HepG2 (cell line): ENCODE results near the gene SECTM1. TPM values are rescaled to one million over a fixed set of nuclear protein-coding genes. Genes with fewer than 3 reads are reported as not detected.

Experiments used
- BRD4 ChIP-seq: sonication (generic); formaldehyde crosslinking; IDR thresholded peaks from 2 replicates; pipeline ENCODE4 v1.4.0; 2020; ENCODE audit warnings: missing genetic modification reagents
- CBFB ChIP-seq: sonication (generic); formaldehyde crosslinking; IDR thresholded peaks from 2 replicates; pipeline ENCODE4 v1.4.0; 2020; ENCODE audit warnings: missing genetic modification reagents
- CC2D1A ChIP-seq: sonication (generic); formaldehyde crosslinking; IDR thresholded peaks from 2 replicates; pipeline ENCODE4 v1.8.1; 2023; ENCODE audit warnings: mild to moderate bottlenecking, missing genetic modification reagents
- CHCHD3 ChIP-seq: sonication (generic); formaldehyde crosslinking; IDR thresholded peaks from 2 replicates; pipeline ENCODE4 v1.8.0; 2022; ENCODE audit warnings: mild to moderate bottlenecking, missing genetic modification reagents, moderate library complexity
- FOXP1 ChIP-seq, 2 experiments: fragments of 450-650 bp in 1 of 2; IDR thresholded peaks; 2 replicates each; pipeline ENCODE4 v1.6.1; 2017 to 2018; ENCODE audit warnings: antibody characterized with exemption in 1 of 2
- HDAC2 ChIP-seq: sonication (generic); formaldehyde crosslinking; IDR thresholded peaks from 2 replicates; pipeline ENCODE4 v1.4.0; 2020; ENCODE audit warnings: missing genetic modification reagents
- KMT2B ChIP-seq: IDR thresholded peaks from 2 replicates; pipeline ENCODE4 v1.6.1; 2016; ENCODE audit warnings: missing genetic modification reagents, missing compliant biosample characterization
- NCOA1 ChIP-seq: sonication (generic); formaldehyde crosslinking; IDR thresholded peaks from 2 replicates; pipeline ENCODE4 v1.9.0; 2021; ENCODE audit warnings: missing genetic modification reagents
- PTBP1 ChIP-seq: fragments of 200-400 bp; formaldehyde crosslinking; IDR thresholded peaks from 2 replicates; pipeline ENCODE4 v1.6.1; 2018; ENCODE audit warnings: low read length, low read depth; ENCODE audit not compliant: poor library complexity, severe bottlenecking
- RFX1 ChIP-seq: fragments of 450-650 bp; IDR thresholded peaks from 2 replicates; pipeline ENCODE4 v1.6.1; 2017
- SMYD3 ChIP-seq: sonication (generic); formaldehyde crosslinking; IDR thresholded peaks from 2 replicates; pipeline ENCODE4 v1.8.1; 2023; ENCODE audit warnings: mild to moderate bottlenecking, missing genetic modification reagents
- ZBTB1 ChIP-seq: sonication (generic); formaldehyde crosslinking; IDR thresholded peaks from 2 replicates; pipeline ENCODE4 v1.4.0; 2020; ENCODE audit warnings: missing genetic modification reagents, borderline replicate concordance
- ZBTB20 ChIP-seq: sonication (generic); formaldehyde crosslinking; IDR thresholded peaks from 2 replicates; pipeline ENCODE4 v1.8.1; 2023; ENCODE audit warnings: missing genetic modification reagents, low read depth, mild to moderate bottlenecking, borderline replicate concordance
- ZBTB7A ChIP-seq: sonication (generic); formaldehyde crosslinking; IDR thresholded peaks from 2 replicates; pipeline ENCODE4 v1.8.0; 2022; ENCODE audit warnings: mild to moderate bottlenecking, missing genetic modification reagents
- ZKSCAN8 ChIP-seq: IDR thresholded peaks from 2 replicates; pipeline ENCODE4 v1.6.1; 2016; ENCODE audit warnings: borderline replicate concordance, missing genetic modification reagents, missing compliant biosample characterization
- ZMAT3 ChIP-seq: sonication (generic); formaldehyde crosslinking; conservative IDR thresholded peaks from 2 replicates; pipeline ENCODE4 v1.7.0; 2021; ENCODE audit warnings: missing genetic modification reagents
- ZNF225 ChIP-seq: sonication (generic); formaldehyde crosslinking; IDR thresholded peaks from 2 replicates; pipeline ENCODE4 v1.4.0; 2020; ENCODE audit warnings: mild to moderate bottlenecking, missing genetic modification reagents
- ZNF724P ChIP-seq: sonication (generic); formaldehyde crosslinking; IDR thresholded peaks from 2 replicates; pipeline ENCODE4 v1.8.0; 2022; ENCODE audit warnings: missing genetic modification reagents, borderline replicate concordance
- ZNF749 ChIP-seq: sonication (generic); formaldehyde crosslinking; IDR thresholded peaks from 2 replicates; pipeline ENCODE4 v1.8.0; 2022; ENCODE audit warnings: mild to moderate bottlenecking, missing genetic modification reagents, moderate library complexity, borderline replicate concordance
- polyA plus RNA-seq, 8 experiments: library from polyadenylated mRNA; depleted of rRNA in 3 of 8; stranded (reverse) in 7 of 8; unstranded in 1 of 8; fragments of >200 nt; fragmentation: Illumina TruSeq in 4 of 8; extraction: Trizol in 4 of 8; gene quantifications; 2 replicates each; pipeline versions ENCODE4 v1.2.1 to v1.2.3, GENCODE V29; 2011 to 2016; ENCODE audit warnings: low read depth in 4 of 8, missing spikeins in 1 of 8, mixed read lengths in 1 of 8; ENCODE audit not compliant: insufficient read depth in 1 of 8
- total RNA-seq, 5 experiments: library from RNA; depleted of rRNA; stranded (reverse); fragments of >200 nt; fragmentation: Illumina TruSeq; extraction: Trizol; gene quantifications; 2 replicates each; pipeline ENCODE4 v1.2.3, GENCODE V29; 2016; ENCODE audit warnings: low read depth in 1 of 5
- TF ChIP-seq, protein P1 (sequence below): sonication (generic); formaldehyde crosslinking; IDR thresholded peaks from 2 replicates; pipeline ENCODE4 v1.5.0; 2020; ENCODE audit warnings: missing genetic modification reagents
- TF ChIP-seq, protein P2 (sequence below): sonication (generic); formaldehyde crosslinking; IDR thresholded peaks from 2 replicates; pipeline ENCODE4 v1.4.0; 2020; ENCODE audit warnings: low read depth, mild to moderate bottlenecking, missing genetic modification reagents
- TF ChIP-seq, protein P3 (sequence below): sonication (generic); formaldehyde crosslinking; IDR thresholded peaks from 2 replicates; pipeline ENCODE4 v1.4.0; 2020; ENCODE audit warnings: missing genetic modification reagents
- TF ChIP-seq, protein P4 (sequence below): IDR thresholded peaks from 2 replicates; pipeline ENCODE4 v1.6.1; 2016; ENCODE audit warnings: mild to moderate bottlenecking
- TF ChIP-seq, protein P5 (sequence below): sonication (generic); formaldehyde crosslinking; IDR thresholded peaks from 2 replicates; pipeline ENCODE4 v1.5.1; 2020; ENCODE audit warnings: mild to moderate bottlenecking, missing genetic modification reagents, borderline replicate concordance

SECTM1 gene
- total and polyA plus RNA-seq, 2 of the 13 experiments (the other 11 are each of a cell fraction or from before 2014, with no cell fraction given): 3.5 to 5.3 TPM

DNA sequence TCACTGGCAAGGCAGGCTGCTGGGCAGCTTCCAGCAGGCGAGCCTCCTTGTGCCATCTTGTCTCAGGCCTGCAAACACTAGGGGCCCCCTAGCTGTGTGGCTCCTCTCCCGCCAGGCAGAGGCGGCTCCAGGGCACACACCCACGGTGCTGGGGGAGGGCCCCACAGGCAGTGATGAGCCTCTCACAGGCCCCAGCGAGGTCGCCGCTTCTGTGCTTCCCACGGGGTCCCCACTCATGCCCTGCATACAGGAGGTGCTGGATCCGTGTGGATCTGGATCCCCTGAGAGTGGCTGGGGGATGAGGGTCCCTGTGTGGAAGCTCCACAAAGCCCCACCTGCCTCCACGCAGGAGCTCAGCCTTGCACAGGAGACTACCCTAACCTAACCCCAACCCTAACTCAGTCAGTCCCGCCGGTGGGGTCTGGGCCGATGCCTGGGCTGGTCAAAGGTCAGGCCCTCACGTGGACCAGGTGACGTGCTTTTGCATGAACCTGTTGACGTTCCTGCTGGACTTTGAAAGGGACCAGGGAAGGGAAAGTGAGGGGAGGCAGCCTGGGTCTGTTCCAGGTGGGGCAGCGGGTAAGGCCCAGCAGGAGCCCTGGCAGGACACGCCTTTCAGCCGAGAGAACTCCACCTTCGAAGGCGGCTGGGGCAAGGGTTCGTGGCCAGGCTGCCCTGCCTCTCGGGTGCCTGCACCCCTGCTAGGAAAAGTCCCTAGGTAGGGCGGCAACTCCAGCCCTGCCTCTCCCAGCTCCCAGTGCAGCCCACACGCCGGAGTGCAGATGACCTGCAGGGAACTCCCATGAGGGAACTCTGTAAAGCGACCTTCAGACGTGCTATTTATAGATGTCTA lies 5.2 kb downstream of the SECTM1 start (continued):
- TF ChIP-seq, protein P1, sequence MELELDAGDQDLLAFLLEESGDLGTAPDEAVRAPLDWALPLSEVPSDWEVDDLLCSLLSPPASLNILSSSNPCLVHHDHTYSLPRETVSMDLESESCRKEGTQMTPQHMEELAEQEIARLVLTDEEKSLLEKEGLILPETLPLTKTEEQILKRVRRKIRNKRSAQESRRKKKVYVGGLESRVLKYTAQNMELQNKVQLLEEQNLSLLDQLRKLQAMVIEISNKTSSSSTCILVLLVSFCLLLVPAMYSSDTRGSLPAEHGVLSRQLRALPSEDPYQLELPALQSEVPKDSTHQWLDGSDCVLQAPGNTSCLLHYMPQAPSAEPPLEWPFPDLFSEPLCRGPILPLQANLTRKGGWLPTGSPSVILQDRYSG (CRISPR knock-in tag): peak; percentile 71; the same call in 1 of the 2 replicates
- TF ChIP-seq, protein P2, sequence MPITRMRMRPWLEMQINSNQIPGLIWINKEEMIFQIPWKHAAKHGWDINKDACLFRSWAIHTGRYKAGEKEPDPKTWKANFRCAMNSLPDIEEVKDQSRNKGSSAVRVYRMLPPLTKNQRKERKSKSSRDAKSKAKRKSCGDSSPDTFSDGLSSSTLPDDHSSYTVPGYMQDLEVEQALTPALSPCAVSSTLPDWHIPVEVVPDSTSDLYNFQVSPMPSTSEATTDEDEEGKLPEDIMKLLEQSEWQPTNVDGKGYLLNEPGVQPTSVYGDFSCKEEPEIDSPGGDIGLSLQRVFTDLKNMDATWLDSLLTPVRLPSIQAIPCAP (CRISPR knock-in tag): no peak
- TF ChIP-seq CHCHD3 (CRISPR knock-in tag) (peak; percentile 89; the same call in 1 of the 2 replicates), PTBP1 (no peak), ZNF749 (peak; percentile 95), SMYD3 (CRISPR knock-in tag) (peak; percentile 92; the same call in 1 of the 2 replicates), ZNF225 (CRISPR knock-in tag) (peak; percentile 86), ZBTB1 (CRISPR knock-in tag) (no peak), BRD4 (CRISPR knock-in tag) (peak; percentile 92), ZMAT3 (CRISPR knock-in tag) (peak; percentile 98), CC2D1A (CRISPR knock-in tag) (no peak), KMT2B (CRISPR knock-in tag) (peak; percentile 66; the same call in 1 of the 2 replicates), ZBTB7A (CRISPR knock-in tag) (peak; percentile 94), ZNF724P (CRISPR knock-in tag) (peak; percentile 95), CBFB (CRISPR knock-in tag) (no peak), NCOA1 (peak; percentile 99), FOXP1 (IDR thresholded peaks at IDR 0.05) (no peak), FOXP1 (CRISPR knock-in tag; IDR thresholded peaks at IDR 0.05) (peak; percentile 73), ZBTB20 (CRISPR knock-in tag) (peak; percentile 86; the same call in 1 of the 2 replicates), RFX1 (no peak), HDAC2 (CRISPR knock-in tag) (peak; percentile 93), ZKSCAN8 (CRISPR knock-in tag) (peak; percentile 87)
- TF ChIP-seq, protein P3, sequence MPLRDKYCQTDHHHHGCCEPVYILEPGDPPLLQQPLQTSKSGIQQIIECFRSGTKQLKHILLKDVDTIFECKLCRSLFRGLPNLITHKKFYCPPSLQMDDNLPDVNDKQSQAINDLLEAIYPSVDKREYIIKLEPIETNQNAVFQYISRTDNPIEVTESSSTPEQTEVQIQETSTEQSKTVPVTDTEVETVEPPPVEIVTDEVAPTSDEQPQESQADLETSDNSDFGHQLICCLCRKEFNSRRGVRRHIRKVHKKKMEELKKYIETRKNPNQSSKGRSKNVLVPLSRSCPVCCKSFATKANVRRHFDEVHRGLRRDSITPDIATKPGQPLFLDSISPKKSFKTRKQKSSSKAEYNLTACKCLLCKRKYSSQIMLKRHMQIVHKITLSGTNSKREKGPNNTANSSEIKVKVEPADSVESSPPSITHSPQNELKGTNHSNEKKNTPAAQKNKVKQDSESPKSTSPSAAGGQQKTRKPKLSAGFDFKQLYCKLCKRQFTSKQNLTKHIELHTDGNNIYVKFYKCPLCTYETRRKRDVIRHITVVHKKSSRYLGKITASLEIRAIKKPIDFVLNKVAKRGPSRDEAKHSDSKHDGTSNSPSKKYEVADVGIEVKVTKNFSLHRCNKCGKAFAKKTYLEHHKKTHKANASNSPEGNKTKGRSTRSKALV (CRISPR knock-in tag): 0 out of 2 replicates have a peak, but pooled peaks have one; percentile 51
- TF ChIP-seq, protein P4, sequence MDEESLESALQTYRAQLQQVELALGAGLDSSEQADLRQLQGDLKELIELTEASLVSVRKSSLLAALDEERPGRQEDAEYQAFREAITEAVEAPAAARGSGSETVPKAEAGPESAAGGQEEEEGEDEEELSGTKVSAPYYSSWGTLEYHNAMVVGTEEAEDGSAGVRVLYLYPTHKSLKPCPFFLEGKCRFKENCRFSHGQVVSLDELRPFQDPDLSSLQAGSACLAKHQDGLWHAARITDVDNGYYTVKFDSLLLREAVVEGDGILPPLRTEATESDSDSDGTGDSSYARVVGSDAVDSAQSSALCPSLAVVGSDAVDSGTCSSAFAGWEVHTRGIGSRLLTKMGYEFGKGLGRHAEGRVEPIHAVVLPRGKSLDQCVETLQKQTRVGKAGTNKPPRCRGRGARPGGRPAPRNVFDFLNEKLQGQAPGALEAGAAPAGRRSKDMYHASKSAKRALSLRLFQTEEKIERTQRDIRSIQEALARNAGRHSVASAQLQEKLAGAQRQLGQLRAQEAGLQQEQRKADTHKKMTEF: peak; percentile 89
- TF ChIP-seq, protein P5, sequence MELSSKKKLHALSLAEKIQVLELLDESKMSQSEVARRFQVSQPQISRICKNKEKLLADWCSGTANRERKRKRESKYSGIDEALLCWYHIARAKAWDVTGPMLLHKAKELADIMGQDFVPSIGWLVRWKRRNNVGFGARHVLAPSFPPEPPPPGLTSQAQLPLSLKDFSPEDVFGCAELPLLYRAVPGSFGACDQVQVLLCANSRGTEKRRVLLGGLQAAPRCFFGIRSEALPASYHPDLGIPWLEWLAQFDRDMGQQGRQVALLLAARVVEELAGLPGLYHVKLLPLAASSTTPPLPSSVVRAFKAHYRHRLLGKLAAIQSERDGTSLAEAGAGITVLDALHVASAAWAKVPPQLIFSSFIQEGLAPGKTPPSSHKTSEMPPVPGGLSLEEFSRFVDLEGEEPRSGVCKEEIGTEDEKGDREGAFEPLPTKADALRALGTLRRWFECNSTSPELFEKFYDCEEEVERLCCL: peak; percentile 53; the same call in 1 of the 2 replicates
